C1 segment of cervical spinal cord (tissue), 14 donors: ENCODE results near the gene CHI3L2.
"Not testable (repeated sequence)": the region's sequence is repeated elsewhere in the genome, so short reads cannot be mapped to it uniquely, and the experiment has no call there.

Source experiments
- DNase-seq, 14 donors: peaks; one replicate each; lab custom pipeline; 2025; lab: John Stamatoyannopoulos, UW

CHI3L2 gene

DNA sequence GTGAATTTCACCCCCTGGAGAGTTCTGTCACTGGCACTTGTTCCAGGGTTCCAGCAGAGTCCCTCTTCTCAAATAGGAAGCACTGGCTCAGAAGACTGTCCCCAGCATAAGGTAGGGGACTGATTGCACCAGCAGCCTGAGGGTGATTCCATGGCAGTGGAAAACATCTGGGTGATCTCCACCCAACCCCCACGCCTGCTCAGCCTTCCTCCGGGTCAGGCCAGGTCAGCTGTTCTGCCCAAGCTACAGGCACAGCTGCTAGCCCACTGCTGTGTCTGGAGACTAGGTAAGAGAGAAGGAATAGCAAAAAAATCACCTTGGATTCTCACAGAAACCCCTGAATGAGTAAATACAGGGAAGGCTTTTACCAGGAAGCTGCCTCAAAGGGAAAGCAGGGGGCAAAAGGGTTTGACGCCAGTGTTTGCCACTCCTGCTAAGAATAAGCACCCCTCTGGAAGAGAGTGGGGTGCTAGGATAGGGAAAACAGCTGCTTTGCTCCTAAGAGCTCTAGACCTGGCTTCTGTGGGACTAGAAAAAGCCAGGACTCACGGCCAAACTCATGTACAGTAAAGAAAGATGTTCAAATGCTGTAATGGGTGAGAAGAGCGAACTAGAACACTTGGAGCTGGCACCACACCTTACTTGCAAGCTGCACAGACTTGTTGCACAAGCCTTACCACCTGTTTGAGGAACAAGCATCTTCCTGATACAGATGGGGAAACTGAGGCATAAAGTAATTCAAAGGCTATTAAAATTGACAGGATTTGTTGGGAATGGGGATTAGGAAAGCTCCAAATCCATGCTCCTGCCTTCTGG, 26.0 kb upstream of the CHI3L2 start:
- DNase-seq = no peak

DNA sequence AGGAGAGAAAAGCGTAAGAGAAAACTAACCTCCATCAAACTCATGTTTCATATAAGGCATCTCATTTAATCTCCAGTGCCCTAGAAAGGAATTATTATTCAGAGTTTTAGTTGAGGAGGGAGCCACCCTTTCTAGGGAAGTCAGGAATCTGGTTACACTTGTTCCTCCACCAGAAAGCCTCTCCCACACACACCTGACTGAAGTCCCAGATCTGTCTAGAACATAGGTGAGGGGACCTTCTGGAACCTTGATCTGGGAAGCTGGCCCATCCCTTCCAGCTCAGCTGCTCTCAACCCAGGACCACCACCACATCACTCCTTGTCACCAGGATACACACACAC, 25.2 kb upstream of the CHI3L2 start:
- no peak for DNase-seq

DNA sequence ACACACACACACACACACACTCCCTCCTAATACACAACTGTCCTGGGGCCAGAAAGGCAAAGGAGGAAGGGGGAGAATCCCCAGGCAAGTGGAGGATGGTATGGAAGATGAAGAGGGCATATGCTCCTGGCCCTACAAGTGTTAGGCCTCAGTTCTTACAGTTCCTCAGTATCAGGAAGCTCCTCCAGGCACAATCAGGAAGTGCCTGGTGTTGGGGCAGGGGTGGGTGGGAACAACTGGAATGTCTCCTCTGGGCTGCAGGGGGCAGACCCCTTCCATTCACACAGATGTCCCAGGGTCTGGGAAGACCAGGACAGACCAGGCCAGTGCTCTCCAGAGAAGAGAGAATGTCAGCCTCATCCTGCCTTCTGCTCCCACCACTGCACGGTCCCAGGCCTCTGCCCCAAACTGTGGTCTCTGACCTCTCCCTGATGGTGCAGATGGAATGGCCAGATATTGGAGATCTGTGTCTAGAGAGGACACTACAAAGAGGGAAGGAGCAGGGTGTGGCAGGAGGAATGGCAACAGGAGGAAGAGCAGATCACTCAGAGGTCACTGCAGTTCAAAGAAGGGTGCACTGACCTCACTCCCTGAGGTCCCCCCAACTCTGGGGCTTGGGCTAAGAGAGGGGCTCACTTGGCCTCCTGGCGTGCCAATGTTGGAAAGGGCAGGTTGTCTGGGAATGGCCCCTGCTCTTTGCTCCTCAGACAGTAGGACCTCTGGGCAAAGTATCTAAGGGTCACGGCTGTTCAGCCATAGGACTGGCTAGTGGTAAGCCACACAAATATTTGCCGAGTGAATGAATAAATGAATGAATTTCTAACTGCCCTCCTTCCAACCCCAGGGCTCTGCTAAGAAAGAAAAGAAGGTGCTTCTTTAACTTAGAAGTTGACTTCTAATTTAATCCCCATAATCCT, 24.5 kb upstream of the CHI3L2 start:
- no peak for DNase-seq

DNA sequence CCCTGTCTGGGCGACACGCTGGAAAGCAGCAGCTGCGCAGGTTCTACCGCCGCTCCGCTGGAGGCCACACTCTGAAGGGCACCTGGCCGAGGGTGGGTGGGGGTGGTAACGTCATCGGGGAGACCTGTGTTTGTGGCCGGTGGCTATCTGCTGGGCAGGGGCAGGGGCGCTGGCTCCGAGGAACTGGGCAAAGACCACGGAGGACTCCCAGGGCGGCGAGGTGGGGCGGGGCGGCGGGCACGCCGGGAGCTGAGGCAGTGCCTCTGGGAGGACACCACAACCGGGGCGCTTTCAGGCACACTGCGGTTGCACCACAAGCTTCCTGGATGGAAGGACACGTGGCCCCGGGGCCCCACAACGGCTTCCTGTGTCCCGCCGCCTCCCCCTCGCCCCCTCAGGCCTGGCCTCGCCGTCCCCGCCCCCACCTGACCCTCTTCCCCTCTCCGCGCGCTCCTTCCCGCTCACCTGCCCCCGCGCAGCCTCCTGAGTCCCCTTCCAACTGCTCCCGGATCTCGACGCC, 23.8 kb upstream of the CHI3L2 start:
- DNase-seq = peak in 6 of 14 donors; percentile 18 to 68 (median 44)

DNA sequence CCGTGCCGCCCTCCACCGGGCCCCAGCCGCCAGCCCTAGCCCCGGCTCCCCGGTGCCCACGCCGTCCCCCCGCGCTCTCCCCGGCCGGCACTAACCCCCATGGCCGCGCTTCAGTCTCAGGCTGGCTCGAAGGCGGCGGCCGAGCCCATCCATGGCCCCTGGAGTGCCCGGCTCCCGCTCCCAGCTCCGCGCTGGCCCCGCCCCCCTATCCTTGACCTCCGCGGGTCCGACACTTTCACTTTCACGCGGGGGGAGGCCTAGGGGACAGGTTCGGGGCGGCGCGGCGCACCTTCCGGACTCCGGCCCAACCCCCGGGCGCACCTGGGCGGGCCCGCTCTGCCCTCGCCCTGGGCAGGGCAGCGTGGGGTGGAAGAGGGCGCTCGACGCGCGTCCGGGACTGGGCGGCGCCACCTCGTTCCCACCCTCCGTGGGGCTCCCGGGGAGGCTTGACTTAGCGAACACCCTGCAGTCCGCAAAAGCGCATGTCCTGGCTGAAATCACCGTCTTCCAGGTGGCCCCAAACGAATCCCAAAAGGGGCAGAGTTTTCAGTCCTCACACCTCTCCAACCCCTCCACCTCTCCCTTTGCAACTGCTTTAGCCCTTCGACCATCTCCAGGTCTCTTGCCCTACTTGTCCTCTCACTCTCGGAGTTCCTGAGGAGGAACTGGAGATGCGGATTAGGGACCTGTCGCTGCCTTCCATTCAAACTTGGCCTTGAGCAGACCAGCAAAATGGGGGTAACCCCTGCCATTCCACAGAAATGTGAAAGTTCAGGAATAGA, 23.1 kb upstream of the CHI3L2 start:
- peak in 1 of 14 donors; percentile 54 for DNase-seq

DNA sequence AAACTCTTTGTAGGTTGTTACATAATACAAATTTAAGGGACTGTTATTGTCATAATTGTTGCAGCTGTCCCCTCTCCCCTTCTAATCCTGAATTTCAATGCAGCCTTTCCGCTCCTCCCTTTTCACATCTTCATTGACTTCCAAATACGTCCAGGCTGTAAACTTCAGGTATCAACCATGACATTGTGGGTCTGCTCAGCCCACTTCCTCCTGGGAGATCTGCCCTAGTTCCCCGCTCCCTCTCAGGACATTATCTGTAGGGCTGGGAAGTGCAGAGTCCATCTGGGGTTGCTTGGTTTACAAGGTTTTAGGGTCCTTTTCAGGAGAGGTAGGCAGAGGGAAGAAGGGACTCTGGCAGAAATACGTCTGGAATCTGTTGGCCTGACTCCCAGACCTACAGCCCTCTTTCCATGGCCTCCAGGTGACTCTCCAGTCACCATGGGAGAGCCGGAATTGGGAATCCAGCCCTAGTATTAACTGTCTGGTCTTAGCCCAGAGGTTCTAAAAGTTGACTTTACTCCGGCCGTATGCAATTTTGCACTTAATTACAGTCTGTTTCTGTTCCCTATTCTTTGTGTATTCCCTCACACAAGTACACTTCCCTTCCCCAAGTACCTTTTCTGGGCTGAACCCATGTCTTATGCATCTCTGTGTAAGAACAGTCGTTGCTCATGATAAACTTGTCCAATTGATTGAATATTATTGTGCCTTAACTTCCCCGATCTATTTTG, 22.4 kb upstream of the CHI3L2 start:
- no peak for DNase-seq

DNA sequence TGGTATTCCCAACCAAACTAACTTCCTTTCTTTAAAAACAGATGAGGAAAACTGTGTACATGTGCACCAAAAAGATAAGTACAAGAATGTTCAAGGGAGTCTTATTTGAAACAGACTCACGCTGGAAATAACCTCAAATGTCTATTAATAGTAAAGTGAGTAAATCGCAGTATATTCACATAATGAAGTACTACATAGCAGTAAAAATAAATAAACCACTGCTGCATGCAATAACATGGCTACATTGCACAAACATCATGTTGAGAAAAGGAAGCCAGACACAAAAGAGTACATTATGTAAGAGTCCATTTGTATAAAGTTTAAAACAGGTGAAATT, 21.8 kb upstream of the CHI3L2 start:
- DNase-seq = no peak

DNA sequence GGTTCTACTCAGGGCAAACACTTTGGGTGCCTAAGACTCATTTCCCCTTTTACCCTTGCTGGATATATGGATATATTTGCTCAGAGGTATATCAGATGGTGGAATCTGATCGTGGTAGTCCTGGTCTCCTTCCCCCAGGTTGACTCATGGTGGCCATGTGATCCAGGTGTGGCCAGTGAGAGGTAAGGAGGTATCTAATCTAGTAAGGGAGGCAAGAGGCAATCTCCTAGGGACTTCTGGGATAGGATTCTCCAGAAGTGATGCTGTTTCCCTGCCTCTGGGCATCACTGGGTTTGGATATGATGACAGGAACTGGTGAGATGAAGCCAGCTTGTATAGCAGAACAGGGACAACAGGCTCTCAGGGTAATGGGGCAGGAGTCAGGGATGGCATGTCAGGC, 18.6 kb upstream of the CHI3L2 start:
- DNase-seq = no peak

DNA sequence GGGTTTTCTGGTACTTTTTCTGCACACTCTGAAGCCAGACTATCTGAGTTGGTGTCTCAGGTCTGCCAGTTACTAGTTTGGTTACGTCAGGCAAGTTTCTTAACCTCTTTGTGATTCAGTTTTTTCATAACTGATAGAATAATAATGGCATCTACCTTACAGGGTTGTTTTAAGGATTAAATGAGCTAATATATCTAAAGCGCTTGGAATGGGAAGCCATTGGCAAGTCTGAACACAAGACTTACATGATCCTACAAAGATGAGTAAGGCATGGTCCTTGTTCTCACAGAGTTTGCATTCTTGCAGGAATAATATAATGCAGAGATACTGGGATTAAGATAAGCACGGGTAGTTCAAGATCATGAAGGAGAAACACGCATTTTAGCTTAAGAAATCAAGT, 17.9 kb upstream of the CHI3L2 start:
- DNase-seq = no peak

DNA sequence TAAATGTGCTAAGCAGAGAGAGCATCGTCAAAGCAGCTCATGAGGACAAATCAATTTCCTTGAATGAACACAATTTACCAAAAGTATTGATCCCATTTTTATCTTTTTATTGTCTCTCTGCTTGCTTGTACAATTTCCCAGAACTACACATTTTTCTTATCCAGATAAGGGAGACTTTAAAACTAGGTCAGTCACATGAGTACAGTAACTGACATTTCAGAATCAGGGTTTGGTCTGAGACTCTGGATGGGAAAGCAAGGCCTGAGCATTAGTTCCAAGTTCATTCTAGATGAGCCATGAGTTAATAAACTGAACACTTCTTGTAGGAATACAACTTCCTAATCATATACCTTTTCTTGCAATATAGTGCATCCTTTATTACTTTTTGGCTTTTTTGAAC, 15.6 kb upstream of the CHI3L2 start:
- no peak for DNase-seq

DNA sequence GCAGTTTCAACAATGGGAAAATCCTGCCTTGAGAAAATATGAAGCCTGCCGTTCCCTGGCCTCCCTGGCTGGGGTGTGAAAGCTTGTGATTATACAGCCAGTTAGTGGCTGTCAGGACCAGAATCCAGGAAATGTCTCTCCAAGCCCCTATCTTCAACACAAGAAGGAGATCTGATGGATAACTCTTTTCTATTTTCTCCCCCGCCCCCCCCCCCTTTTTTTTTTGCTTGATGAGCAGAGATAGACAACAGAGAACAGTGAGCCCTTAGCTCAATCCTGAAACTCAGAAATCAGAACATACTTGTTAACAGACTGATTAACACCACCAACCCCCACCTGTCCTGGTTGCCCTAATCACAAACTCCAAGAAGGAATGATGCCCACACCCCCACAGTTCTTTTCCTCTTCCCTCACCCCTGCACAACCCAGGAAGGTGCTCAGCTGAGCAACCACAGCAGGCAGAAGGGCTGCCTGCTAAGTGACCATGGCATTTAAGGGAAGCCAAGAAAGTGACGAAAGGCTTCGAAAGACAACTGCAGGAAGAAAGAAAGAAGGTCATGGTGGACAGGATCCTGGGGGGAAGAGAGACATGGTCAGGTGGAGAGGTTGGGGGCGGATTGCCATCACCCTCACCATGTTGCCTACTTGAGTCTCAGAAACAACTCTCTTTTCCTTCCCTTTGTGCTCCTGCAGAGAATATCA, 14.7 kb upstream of the CHI3L2 start:
- no peak for DNase-seq

DNA sequence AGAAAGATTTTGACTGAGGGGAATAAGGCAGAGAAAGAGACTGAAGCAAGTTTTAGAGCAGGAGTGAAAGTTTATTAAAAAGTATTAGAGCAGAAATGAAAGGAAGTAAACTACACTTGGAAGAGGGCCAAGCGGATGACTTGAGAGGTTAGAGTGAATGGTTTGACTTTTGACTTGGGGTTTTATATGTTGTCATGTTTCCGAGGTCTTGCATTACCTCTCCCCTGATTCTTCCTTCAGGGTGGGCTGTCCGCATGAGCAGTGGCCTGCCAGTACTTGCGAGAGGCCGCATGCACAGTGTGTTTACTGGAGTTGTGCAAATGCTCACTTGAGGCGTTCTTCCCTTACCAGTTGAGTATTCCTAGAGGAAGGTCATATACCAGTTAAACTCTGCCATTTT, 14.1 kb upstream of the CHI3L2 start:
- no peak for DNase-seq

DNA sequence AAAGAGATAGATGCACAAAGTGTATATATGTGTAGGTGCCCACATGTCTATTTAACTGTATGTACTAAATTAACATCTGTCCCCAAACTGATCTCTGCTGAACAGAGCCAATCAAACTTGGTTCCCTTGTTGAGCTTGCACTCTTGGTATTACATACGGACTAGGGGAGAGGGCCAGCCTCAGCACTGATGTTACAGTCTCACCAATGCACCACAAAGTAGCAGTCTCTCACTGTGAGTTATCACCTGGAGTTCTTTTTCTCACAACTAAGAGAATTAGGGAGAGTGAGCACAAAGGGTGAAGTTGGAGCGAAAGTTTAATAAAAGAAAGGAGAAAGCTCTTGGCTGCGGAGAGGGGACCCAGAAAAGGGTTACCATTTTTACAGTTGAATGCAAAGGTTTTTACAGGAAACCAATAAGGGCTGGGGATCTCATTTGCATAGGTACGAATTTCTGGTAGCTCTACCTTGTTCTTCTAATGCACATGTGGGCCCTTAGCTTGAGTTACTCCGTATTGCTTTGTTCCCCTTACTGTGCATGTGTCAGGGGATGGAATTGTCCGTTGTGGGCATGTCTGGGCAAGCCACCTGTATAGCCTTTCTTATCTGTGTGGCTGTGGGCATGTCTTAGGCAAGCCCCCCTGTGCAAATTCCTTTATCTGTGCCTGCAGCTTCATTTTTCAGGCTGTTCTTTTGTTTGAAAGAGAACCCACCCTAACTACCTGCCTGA, 13.3 kb upstream of the CHI3L2 start:
- no peak for DNase-seq

DNA sequence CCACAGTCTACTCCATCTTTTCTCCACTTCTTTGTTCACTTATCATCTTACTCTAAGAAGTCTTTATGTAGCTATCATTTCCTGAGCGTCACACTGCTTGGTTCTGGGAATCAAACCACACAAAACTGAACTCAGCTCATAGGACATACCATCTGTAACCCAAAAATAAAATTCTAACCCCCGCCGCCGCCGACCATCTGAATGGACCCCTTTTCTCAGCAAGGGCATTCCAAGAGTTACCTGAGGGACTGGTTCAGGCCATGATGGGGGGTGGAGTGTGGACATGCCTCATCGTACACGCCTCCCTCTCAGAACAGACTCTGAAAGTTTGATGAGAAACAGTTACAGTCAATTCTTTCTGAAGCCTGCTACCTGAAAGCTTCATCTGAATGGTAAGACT, 12.6 kb upstream of the CHI3L2 start:
- no peak for DNase-seq

DNA sequence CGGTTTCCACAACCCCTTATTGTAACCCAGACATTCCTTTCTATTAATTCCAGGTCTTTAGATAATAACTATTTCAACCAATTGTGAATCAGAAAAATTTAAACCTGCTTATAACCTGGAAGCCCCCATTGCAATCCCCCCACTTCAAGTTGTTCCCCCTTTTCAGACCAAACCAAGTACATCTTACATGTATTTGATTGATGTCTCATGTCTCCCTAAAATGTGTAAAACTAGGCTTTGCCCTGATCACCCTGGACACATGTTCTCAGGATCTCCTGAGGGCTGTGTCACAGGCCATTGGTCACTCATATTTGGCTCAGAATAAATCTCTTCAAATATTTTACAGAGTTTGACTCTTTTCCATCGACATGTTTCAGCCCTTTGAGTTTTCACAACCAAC, 12.2 kb upstream of the CHI3L2 start:
- not testable (repeated sequence) for DNase-seq

DNA sequence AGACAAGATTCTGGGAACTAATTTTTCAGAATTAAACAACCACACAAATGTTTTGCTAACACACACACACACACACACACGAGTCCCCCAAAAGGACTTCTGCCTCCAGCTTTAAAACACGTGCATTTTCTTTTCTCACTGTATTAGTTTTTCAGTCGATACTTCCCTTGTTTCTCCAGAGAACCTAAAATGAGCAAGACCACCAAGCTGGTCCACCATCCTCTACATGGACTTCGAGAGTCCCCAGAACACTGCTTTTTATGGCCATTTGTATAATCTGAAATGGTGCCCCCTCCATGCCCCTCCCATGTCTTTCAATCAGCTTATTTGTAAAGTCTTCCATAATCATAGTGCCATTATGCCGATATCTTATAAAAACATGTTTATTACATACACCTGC, 10.8 kb upstream of the CHI3L2 start:
- DNase-seq = no peak

DNA sequence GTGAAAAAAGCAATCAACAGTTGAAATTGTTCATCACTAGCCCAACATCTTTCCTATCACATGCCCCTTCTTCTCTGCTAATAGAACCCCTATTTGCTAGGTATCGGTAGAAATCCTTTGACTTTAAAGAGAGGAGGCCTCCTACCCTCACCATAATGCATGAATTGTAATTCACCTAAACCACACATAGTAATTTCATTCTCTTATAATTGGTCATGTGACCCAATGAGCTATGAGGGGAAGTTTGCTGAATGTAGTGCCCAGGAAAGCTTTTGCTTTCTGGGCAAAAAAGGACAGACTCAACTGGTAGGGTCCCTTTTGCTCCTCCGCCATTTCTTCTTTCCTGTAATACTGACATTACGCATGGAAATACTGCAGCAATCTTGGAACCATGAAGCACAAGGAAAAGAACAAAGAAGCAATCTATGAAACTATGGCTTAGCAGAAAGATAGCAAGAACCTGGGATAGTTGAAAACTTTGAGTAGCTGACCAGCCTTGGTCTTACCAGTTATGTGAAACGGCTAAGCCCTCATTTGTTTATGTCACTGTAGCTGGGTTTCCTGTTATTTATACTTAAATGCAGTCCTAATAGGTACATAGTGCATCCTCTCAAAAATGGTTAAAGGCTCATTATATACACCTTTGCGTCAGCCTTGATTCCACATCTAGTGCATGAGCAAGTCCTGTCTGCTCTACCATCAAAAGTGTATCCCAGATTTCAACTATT, 10.2 kb upstream of the CHI3L2 start:
- DNase-seq = no peak

DNA sequence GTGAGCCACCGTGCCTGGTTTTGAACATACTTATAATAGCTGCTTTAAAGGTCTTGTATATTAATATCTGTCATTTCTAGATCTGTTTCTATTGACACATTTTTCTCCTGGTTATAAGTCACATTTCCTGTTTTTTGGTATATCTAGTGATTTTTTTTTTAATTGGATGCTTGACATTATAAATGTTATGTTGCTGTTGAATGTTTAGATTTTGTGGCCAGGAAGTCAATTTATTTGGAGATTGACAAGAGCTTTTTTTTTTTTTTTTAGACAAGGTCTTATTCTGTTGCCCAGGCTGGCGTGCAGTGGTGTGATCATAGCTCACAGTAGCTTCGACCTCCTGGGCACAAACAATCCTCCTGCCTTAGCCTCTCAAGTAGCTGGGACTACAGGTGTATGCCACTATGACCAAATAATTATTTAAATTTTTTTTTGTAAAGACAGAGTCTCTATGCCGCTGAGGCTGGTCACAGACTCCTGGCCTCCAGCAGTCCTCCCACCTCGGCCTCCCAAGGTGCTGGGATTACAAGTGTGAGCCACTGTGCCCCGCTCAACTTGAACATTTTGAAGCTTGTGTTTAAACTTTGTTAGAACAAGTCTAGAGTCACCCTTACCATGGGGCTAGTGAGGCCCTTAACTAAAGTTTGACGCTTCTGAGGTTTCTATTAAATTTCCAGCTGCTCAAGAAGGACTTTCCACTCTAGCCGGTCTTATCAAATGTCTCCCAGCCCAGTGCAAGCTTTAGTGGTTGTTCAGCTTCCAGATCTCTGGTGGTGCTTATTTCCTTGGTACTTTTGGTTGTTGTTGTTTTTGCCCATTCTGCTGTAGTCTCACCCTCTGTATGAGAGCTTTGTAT, 8.6 kb upstream of the CHI3L2 start:
- DNase-seq = no peak
